SK-N-SH treated with all-trans-retinoic acid at 6 μM for 48 hours (cell line): ENCODE measurements around the gene SFRP2.
A peak's percentile ranks its signal among the peaks of the same experiment; 100 is the strongest.

Experiments
- ATAC-seq: fragments of 200-7000 bp; cut with Tn5 transposase; 3 replicates; pipeline ENCODE4 v1.9.1; 2020; ENCODE audit warnings: mild to moderate bottlenecking, moderate library complexity
- ARNTL ChIP-seq: fragments of 450-650 bp; formaldehyde crosslinking; IDR thresholded peaks from 2 replicates; pipeline ENCODE4 v1.5.0; 2020; ENCODE audit warnings: low read depth, mild to moderate bottlenecking, moderate library complexity, borderline replicate concordance
- BACH2 ChIP-seq: fragments of 250-450 bp; sonication (Bioruptor Pico); IDR thresholded peaks from 2 replicates; pipeline ENCODE4 v1.9.0; 2021; ENCODE audit warnings: mild to moderate bottlenecking, borderline replicate concordance
- CREB5 ChIP-seq: fragments of 250-450 bp; sonication (Bioruptor Pico); IDR thresholded peaks from 2 replicates; pipeline ENCODE4 v1.5.1; 2020; ENCODE audit warnings: low read depth, mild to moderate bottlenecking, moderate library complexity
- CSDC2 ChIP-seq: fragments of 250-450 bp; sonication (Bioruptor Pico); IDR thresholded peaks from 2 replicates; pipeline ENCODE4 v1.5.0; 2020; ENCODE audit warnings: mild to moderate bottlenecking, moderate library complexity
- CSRNP3 ChIP-seq: fragments of 250-450 bp; sonication (Bioruptor Pico); IDR thresholded peaks from 2 replicates; pipeline ENCODE4 v1.5.1; 2021; ENCODE audit warnings: mild to moderate bottlenecking, moderate library complexity
- ESRRG ChIP-seq: fragments of 250-450 bp; sonication (Bioruptor Pico); IDR thresholded peaks from 2 replicates; pipeline ENCODE4 v1.6.1; 2021; ENCODE audit warnings: mild to moderate bottlenecking
- GLIS3 ChIP-seq: fragments of 250-450 bp; sonication (Bioruptor Pico); IDR thresholded peaks from 2 replicates; pipeline ENCODE4 v1.5.0; 2020; ENCODE audit warnings: mild to moderate bottlenecking, moderate library complexity
- ISL1 ChIP-seq: fragments of 250-450 bp; sonication (Bioruptor Pico); IDR thresholded peaks from 2 replicates; pipeline ENCODE4 v2.1.2; 2022; ENCODE audit warnings: mild to moderate bottlenecking, moderate library complexity
- OSR1 ChIP-seq: fragments of 250-450 bp; sonication (Bioruptor Pico); IDR thresholded peaks from 2 replicates; pipeline ENCODE4 v1.8.0; 2022; ENCODE audit warnings: moderate library complexity, mild to moderate bottlenecking, inconsistent platforms
- PATZ1 ChIP-seq: fragments of 250-450 bp; sonication (Bioruptor Pico); IDR thresholded peaks from 2 replicates; pipeline ENCODE4 v1.8.0; 2020; ENCODE audit warnings: mild to moderate bottlenecking, moderate library complexity, borderline replicate concordance
- PPARA ChIP-seq: fragments of 250-450 bp; sonication (Bioruptor Pico); IDR thresholded peaks from 2 replicates; pipeline ENCODE4 v1.5.0; 2020; ENCODE audit warnings: mild to moderate bottlenecking, borderline replicate concordance
- RARB ChIP-seq: fragments of 250-450 bp; sonication (Bioruptor Pico); IDR thresholded peaks from 2 replicates; pipeline ENCODE4 v1.8.0; 2021; ENCODE audit warnings: mild to moderate bottlenecking, moderate library complexity
- SNAI2 ChIP-seq: fragments of 250-450 bp; sonication (Bioruptor Pico); IDR thresholded peaks from 2 replicates; pipeline ENCODE4 v1.5.0; 2020; ENCODE audit warnings: mild to moderate bottlenecking, moderate library complexity
- TOX ChIP-seq: fragments of 250-450 bp; sonication (Bioruptor Pico); IDR thresholded peaks from 2 replicates; pipeline ENCODE4 v1.8.0; 2021; ENCODE audit warnings: mild to moderate bottlenecking, moderate library complexity, borderline replicate concordance
- TSHZ2 ChIP-seq: fragments of 250-450 bp; sonication (Bioruptor Pico); IDR thresholded peaks from 2 replicates; pipeline ENCODE4 v1.5.0; 2020; ENCODE audit warnings: mild to moderate bottlenecking, moderate library complexity
- ZC3H10 ChIP-seq: fragments of 250-450 bp; sonication (Bioruptor Pico); IDR thresholded peaks from 2 replicates; pipeline ENCODE4 v1.5.1; 2021; ENCODE audit warnings: mild to moderate bottlenecking, moderate library complexity
- ZFP3 ChIP-seq: fragments of 250-450 bp; sonication (Bioruptor Pico); IDR thresholded peaks from 2 replicates; pipeline ENCODE4 v1.5.0; 2020; ENCODE audit warnings: mild to moderate bottlenecking, moderate library complexity
- ZFP30 ChIP-seq: fragments of 450-650 bp; formaldehyde crosslinking; IDR thresholded peaks from 2 replicates; pipeline ENCODE4 v1.5.0; 2022; ENCODE audit warnings: mild to moderate bottlenecking, moderate library complexity
- ZNF565 ChIP-seq: fragments of 450-650 bp; formaldehyde crosslinking; conservative IDR thresholded peaks from 2 replicates; pipeline ENCODE4 v1.5.0; 2020; ENCODE audit warnings: low read depth, mild to moderate bottlenecking, moderate library complexity
- ZNF70 ChIP-seq: fragments of 450-650 bp; formaldehyde crosslinking; IDR thresholded peaks from 2 replicates; pipeline ENCODE4 v1.5.0; 2020; ENCODE audit warnings: mild to moderate bottlenecking, moderate library complexity
- ZNF8 ChIP-seq: fragments of 450-650 bp; formaldehyde crosslinking; IDR thresholded peaks from 2 replicates; pipeline ENCODE4 v1.5.0; 2020; ENCODE audit warnings: mild to moderate bottlenecking, moderate library complexity

SFRP2 gene

GRCh38 chr4:153794006-153794405 is 5.1 kb upstream of the SFRP2 start:
- no peak for ATAC-seq
- TF ChIP-seq CREB5 (CRISPR knock-in tag) (no peak), OSR1 (CRISPR knock-in tag) (no peak), PPARA (CRISPR knock-in tag) (no peak), RARB (CRISPR knock-in tag) (no peak), ISL1 (no peak), ARNTL (no peak), PATZ1 (CRISPR knock-in tag) (no peak), ZFP30 (CRISPR knock-in tag) (no peak), GLIS3 (CRISPR knock-in tag) (no peak), ZFP3 (no peak), BACH2 (CRISPR knock-in tag) (no peak), ZNF565 (no peak), ESRRG (CRISPR knock-in tag) (no peak), ZC3H10 (no peak), ZNF8 (CRISPR knock-in tag) (no peak), CSRNP3 (no peak), SNAI2 (CRISPR knock-in tag) (no peak), TOX (CRISPR knock-in tag) (no peak), CSDC2 (CRISPR knock-in tag) (no peak)
- TF ChIP-seq, all 23 proteins: peak for 0

GRCh38 chr4:153792618-153793247 is 3.9 kb upstream of the SFRP2 start:
- peak; percentile 7; the same call in 1 of the 3 replicates for ATAC-seq
- TF ChIP-seq ARNTL: no peak
- no peak for TF ChIP-seq ESRRG (CRISPR knock-in tag)
- no peak for TF ChIP-seq ZFP30 (CRISPR knock-in tag)
- no peak for TF ChIP-seq ZNF70 (CRISPR knock-in tag)
- TF ChIP-seq ZC3H10: no peak
- no peak for TF ChIP-seq BACH2 (CRISPR knock-in tag)
- TF ChIP-seq ISL1: no peak
- no peak for TF ChIP-seq SNAI2 (CRISPR knock-in tag)
- TF ChIP-seq TSHZ2 (CRISPR knock-in tag): no peak
- TF ChIP-seq RARB (CRISPR knock-in tag): no peak
- TF ChIP-seq CSRNP3: no peak
- no peak for TF ChIP-seq CSDC2 (CRISPR knock-in tag)
- TF ChIP-seq ZNF8 (CRISPR knock-in tag): no peak
- no peak for TF ChIP-seq OSR1 (CRISPR knock-in tag)
- TF ChIP-seq GLIS3 (CRISPR knock-in tag): no peak
